ENCODE data around the gene ICE2. TPM values are rescaled to one million over a fixed set of nuclear protein-coding genes. Genes with fewer than 3 reads are reported as not detected.

Gene ICE2
- total and polyA plus RNA-seq, 2 of the 8 experiments (the other 6 are each of a cell fraction or from before 2014, with no cell fraction given): 40.0 to 87.3 TPM

- H3K4me1 ChIP-seq (replicated peaks in 1 of 4; ENCODE audit: control insufficient read depth in 3 of 4, insufficient read depth in 4 of 4, low read length in 3 of 4): peaks cover 0 to under 1% (median 0%) of the 10 kb centered on the region in 4 experiments; a peak in 2 of 7 replicates
- H2BK5ac ChIP-seq (ENCODE audit: low read depth, low read length): no peak overlapping the region
- no peak overlapping the region for H2BK20ac ChIP-seq (ENCODE audit: low read length)
- H3K23ac ChIP-seq (ENCODE audit: insufficient read length): no peak overlapping the region
- FAIRE-seq: no peak
- no peak overlapping the region for H3K14ac ChIP-seq (ENCODE audit: insufficient read length)
- no peak overlapping the region for H2AFZ ChIP-seq (ENCODE audit: low read length)
- CTCF ChIA-PET (ENCODE audit: partially characterized antibody): interaction anchor here (1.2 to 1.9 kb wide), 2 partner anchors 10 to 32 kb away, joined by 5 to 6 read pairs; no protein-coding TSS in a partner anchor
- no peaks in the 10 kb centered on the region for H3K79me2 ChIP-seq (ENCODE audit: control insufficient read depth in 1 of 2, insufficient read depth in 2 of 2, low read length in 2 of 2)
- POLR2A ChIA-PET (ENCODE audit: partially characterized antibody): interaction anchor here (1.2 to 2.8 kb wide), 2 partner anchors 8 to 10 kb away, joined by 3 to 12 read pairs; partner anchors contain the start of gene ANXA2
- no peak overlapping the region for H2BK120ac ChIP-seq (replicated peaks; ENCODE audit: low read depth, low read length)
- WGBS, 2 experiments (ENCODE audit: extremely low coverage in 1 of 2, insufficient coverage in 1 of 2, insufficient read length in 1 of 2, insufficient replicate concordance in 2 of 2, low coverage in 1 of 2, low lambda C conversion rate in 2 of 2, missing lambda C conversion rate in 1 of 2): 61% methylated on average over 2 of the region's 2 CpGs; no CpG with 5 or more reads in 1 of the 2 experiments
- H3K27ac ChIP-seq (ENCODE audit: low read depth, low read length): no peak overlapping the region
- no peak overlapping the region for H3K9ac ChIP-seq (replicated peaks in 1 of 4; ENCODE audit: extremely low read depth in 1 of 4, low read depth in 3 of 4, low read length in 3 of 4)
- no peak for DNase-seq (ENCODE audit: low read depth in 1 of 2, low spot score in 2 of 2)
- no peaks in the 10 kb centered on the region for H4K20me1 ChIP-seq (replicated peaks in 1 of 2; ENCODE audit: control insufficient read depth in 1 of 2, insufficient read depth in 2 of 2, low read length in 2 of 2)
- H2BK15ac ChIP-seq (ENCODE audit: low read length): no peak overlapping the region
- no peak overlapping the region for H3K4me3 ChIP-seq (ENCODE audit: extremely low read depth in 1 of 4, insufficient read depth in 2 of 4, low read depth in 3 of 4, low read length in 4 of 4)
- H3K27me3 ChIP-seq (replicated peaks in 1 of 4; ENCODE audit: control insufficient read depth in 3 of 4, extremely low read depth in 1 of 4, insufficient read depth in 3 of 4, low read length in 3 of 4): no peaks in the 10 kb centered on the region
- H4K5ac ChIP-seq (ENCODE audit: insufficient read length, low read depth, low read length): no peak overlapping the region
- no peaks in the 10 kb centered on the region for H3K36me3 ChIP-seq (ENCODE audit: control insufficient read depth in 2 of 4, insufficient read depth in 4 of 4, low read length in 3 of 4)
- H3K23me2 ChIP-seq (ENCODE audit: low read depth, low read length): no peaks in the 10 kb centered on the region
- H3K9me3 ChIP-seq (ENCODE audit: insufficient read depth in 2 of 2, low read depth in 1 of 2, low read length in 1 of 2): no peaks in the 10 kb centered on the region
- no peaks in the 10 kb centered on the region for H3K79me1 ChIP-seq (ENCODE audit: low read depth, low read length)
- H3K18ac ChIP-seq (ENCODE audit: extremely low read depth, low read length): no peak overlapping the region
- H4K8ac ChIP-seq (ENCODE audit: extremely low read depth, insufficient read depth, low read length): no peak overlapping the region
- no peak overlapping the region for H3K4me2 ChIP-seq (ENCODE audit: insufficient read depth in 1 of 2, low read depth in 2 of 2, low read length in 2 of 2)
- H3K4ac ChIP-seq (replicated peaks; ENCODE audit: insufficient read length, low read depth, low read length): no peak overlapping the region
- H2AK5ac ChIP-seq (ENCODE audit: low read depth, low read length): no peak overlapping the region
- no peak overlapping the region for H3K56ac ChIP-seq (replicated peaks; ENCODE audit: insufficient read length, low read depth, low read length)
- H2BK12ac ChIP-seq (ENCODE audit: low read depth, low read length): no peak overlapping the region
- H4K91ac ChIP-seq (replicated peaks; ENCODE audit: insufficient read length, low read length): no peak overlapping the region
- TF ChIP-seq USF2 (IDR thresholded peaks at IDR 0.05; ENCODE audit: low read length): no peak
- no peak for TF ChIP-seq CHD1 (IDR thresholded peaks at IDR 0.05; ENCODE audit: low read depth, low read length)
- no peak for TF ChIP-seq CTBP2 (IDR thresholded peaks at IDR 0.05; ENCODE audit: borderline replicate concordance, insufficient read depth, insufficient read length, low read length)
- TF ChIP-seq RBBP5 (IDR thresholded peaks at IDR 0.05; ENCODE audit: borderline replicate concordance, low read depth, low read length): no peak
- no peak for TF ChIP-seq CREB1 (IDR thresholded peaks at IDR 0.05)
- no peak for TF ChIP-seq BRCA1 (IDR thresholded peaks at IDR 0.05; ENCODE audit: low read depth, low read length)
- no peak for TF ChIP-seq SRF (IDR thresholded peaks at IDR 0.05; ENCODE audit: low read depth, low read length)
- TF ChIP-seq SAP30 (IDR thresholded peaks at IDR 0.05; ENCODE audit: insufficient read depth, insufficient replicate concordance, low read length): no peak
- no peak for TF ChIP-seq EP300 (IDR thresholded peaks at IDR 0.05; ENCODE audit: borderline replicate concordance in 1 of 2, low read depth in 2 of 2, low read length in 2 of 2)
- TF ChIP-seq HDAC2 (IDR thresholded peaks at IDR 0.05; ENCODE audit: borderline replicate concordance in 1 of 2, low read depth in 2 of 2, low read length in 2 of 2): no peak
- no peak for TF ChIP-seq NRF1 (IDR thresholded peaks at IDR 0.05; ENCODE audit: low read depth, low read length)
- no peak for TF ChIP-seq CHD2 (IDR thresholded peaks at IDR 0.05; ENCODE audit: low read length)
Measured at GRCh38 chr15:60405399-60405798, 73.5 kb downstream of the ICE2 start.

All from H1 (cell line).